H9 (cell line): ENCODE results near the gene TTLL4. TPM values are rescaled to one million over a fixed set of nuclear protein-coding genes. Genes with fewer than 3 reads are reported as not detected.

Experiments used
- DNase-seq: peaks from one replicate; pipeline ENCODE4 v3.0.0-alpha.2; 2017
- H2AFZ ChIP-seq: one replicate; pipeline ENCODE4 v1.6.1; 2013; ENCODE audit warnings: mild to moderate bottlenecking, low read length, control low read depth, moderate library complexity
- H2AK5ac ChIP-seq: 2 replicates; pipeline ENCODE4 v1.6.1; 2013; ENCODE audit warnings: low read length, control low read depth, mixed read lengths; ENCODE audit not compliant: insufficient read length
- H2BK120ac ChIP-seq: one replicate; pipeline ENCODE4 v1.6.1; 2013; ENCODE audit warnings: low read depth, mild to moderate bottlenecking, low read length, control low read depth, inconsistent platforms; ENCODE audit not compliant: poor library complexity, severe bottlenecking
- H2BK12ac ChIP-seq: 2 replicates; pipeline ENCODE4 v1.6.1; 2013; ENCODE audit warnings: low read length, control low read depth, mixed read lengths, low read depth; ENCODE audit not compliant: insufficient read length
- H2BK15ac ChIP-seq: 2 replicates; pipeline ENCODE4 v1.6.1; 2013; ENCODE audit warnings: low read depth, low read length, control low read depth
- H2BK20ac ChIP-seq: one replicate; pipeline ENCODE4 v1.6.1; 2013; ENCODE audit warnings: low read depth, mild to moderate bottlenecking, low read length, control low read depth, inconsistent platforms; ENCODE audit not compliant: poor library complexity, severe bottlenecking
- H2BK5ac ChIP-seq: 2 replicates; pipeline ENCODE4 v1.6.1; 2013; ENCODE audit warnings: low read length, control low read depth, mixed read lengths; ENCODE audit not compliant: insufficient read length
- H3K14ac ChIP-seq: 2 replicates; pipeline ENCODE4 v1.6.1; 2013; ENCODE audit warnings: low read length, control low read depth; ENCODE audit not compliant: insufficient read depth
- H3K18ac ChIP-seq: 2 replicates; pipeline ENCODE4 v1.6.1; 2013; ENCODE audit warnings: low read depth, mild to moderate bottlenecking, mixed read lengths, low read length, control low read depth; ENCODE audit not compliant: insufficient read length
- H3K23ac ChIP-seq: 2 replicates; pipeline ENCODE4 v1.6.1; 2013; ENCODE audit warnings: low read length, control low read depth, mixed read lengths, low read depth; ENCODE audit not compliant: insufficient read length
- H3K23me2 ChIP-seq: 2 replicates; pipeline ENCODE4 v1.6.1; 2013; ENCODE audit warnings: low read depth, mild to moderate bottlenecking, mixed read lengths, low read length, control low read depth; ENCODE audit not compliant: insufficient read length, poor library complexity, severe bottlenecking
- H3K27ac ChIP-seq: 2 replicates; pipeline ENCODE4 v1.5.1; 2013; ENCODE audit warnings: low read length, control low read depth, mixed read lengths, low read depth; ENCODE audit not compliant: insufficient read length
- H3K27me3 ChIP-seq: 2 replicates; pipeline ENCODE4 v1.6.1; 2013; ENCODE audit warnings: low read length, control low read depth, inconsistent platforms; ENCODE audit not compliant: insufficient read depth
- H3K4ac ChIP-seq: 2 replicates; pipeline ENCODE4 v1.6.1; 2013; ENCODE audit warnings: low read depth, mild to moderate bottlenecking, control low read depth, inconsistent platforms, low read length, moderate library complexity
- H3K4me1 ChIP-seq: 2 replicates; pipeline ENCODE4 v1.6.1; 2013; ENCODE audit warnings: low read length, control low read depth, inconsistent platforms; ENCODE audit not compliant: insufficient read depth
- H3K4me2 ChIP-seq: 2 replicates; pipeline ENCODE4 v1.6.1; 2013; ENCODE audit warnings: low read length, control low read depth, mixed read lengths; ENCODE audit not compliant: insufficient read length, insufficient read depth
- H3K56ac ChIP-seq: 2 replicates; pipeline ENCODE4 v1.6.1; 2013; ENCODE audit warnings: low read depth, mild to moderate bottlenecking, mixed read lengths, low read length, control low read depth; ENCODE audit not compliant: insufficient read length
- H3K79me1 ChIP-seq: 2 replicates; pipeline ENCODE4 v1.6.1; 2013; ENCODE audit warnings: low read depth, mild to moderate bottlenecking, moderate library complexity, low read length, control low read depth, inconsistent platforms; ENCODE audit not compliant: insufficient read depth, poor library complexity, severe bottlenecking
- H3K79me2 ChIP-seq: 2 replicates; pipeline ENCODE4 v1.6.1; 2013; ENCODE audit warnings: low read length, control low read depth, inconsistent platforms; ENCODE audit not compliant: insufficient read depth
- H3K9ac ChIP-seq: 2 replicates; pipeline ENCODE4 v1.6.1; 2013; ENCODE audit warnings: low read length, control low read depth, mixed read lengths; ENCODE audit not compliant: insufficient read length; ENCODE audit errors: extremely low read depth
- H3K9me3 ChIP-seq: one replicate; pipeline ENCODE4 v1.6.1; 2013; ENCODE audit warnings: low read depth, low read length, inconsistent platforms; ENCODE audit not compliant: control insufficient read depth
- H3T11ph ChIP-seq: one replicate; pipeline ENCODE4 v1.6.1; 2013; ENCODE audit warnings: mild to moderate bottlenecking, low read length, control low read depth, inconsistent platforms
- H4K20me1 ChIP-seq: one replicate; pipeline ENCODE4 v1.6.1; 2013; ENCODE audit not compliant: control insufficient read depth, insufficient read length, insufficient read depth
- H4K5ac ChIP-seq: 2 replicates; pipeline ENCODE4 v1.6.1; 2013; ENCODE audit warnings: low read depth, mild to moderate bottlenecking, mixed read lengths, low read length, control low read depth; ENCODE audit not compliant: insufficient read length
- H4K8ac ChIP-seq: replicated peaks from 2 replicates; pipeline ENCODE4 v1.6.1; 2013; ENCODE audit warnings: low read length, control low read depth, mixed read lengths, low read depth; ENCODE audit not compliant: insufficient read length
- H4K91ac ChIP-seq: 2 replicates; pipeline ENCODE4 v1.6.1; 2013; ENCODE audit warnings: low read depth, mild to moderate bottlenecking, moderate library complexity, mixed read lengths, low read length, control low read depth; ENCODE audit not compliant: insufficient read length
- H3K27ac Mint-ChIP-seq, 3 experiments: 2 replicates in 2 of 3; 3 replicates in 1 of 3; pipeline ENCODE4 v1.8.0; 2020 to 2021; ENCODE audit warnings: mixed read lengths in 3 of 3, mild to moderate bottlenecking in 1 of 3, moderate library complexity in 1 of 3
- H3K27me3 Mint-ChIP-seq: 2 replicates; pipeline ENCODE4 v1.8.0; 2021; ENCODE audit warnings: low read depth, mild to moderate bottlenecking, moderate library complexity, mixed read lengths
- H3K36me3 Mint-ChIP-seq, 3 experiments: 2 replicates in 2 of 3; 3 replicates in 1 of 3; pipeline ENCODE4 v1.8.0; 2020 to 2021; ENCODE audit warnings: low read depth in 3 of 3, mixed read lengths in 3 of 3; ENCODE audit not compliant: insufficient read depth in 1 of 3
- H3K4me1 Mint-ChIP-seq, 2 experiments: 2 replicates each; pipeline ENCODE4 v1.8.0; 2020; ENCODE audit warnings: mixed read lengths in 2 of 2
- H3K4me3 Mint-ChIP-seq, 2 experiments: 2 replicates in 1 of 2; 3 replicates in 1 of 2; pipeline ENCODE4 v1.8.0; 2020 to 2021; ENCODE audit warnings: mild to moderate bottlenecking in 2 of 2, mixed read lengths in 2 of 2, moderate library complexity in 1 of 2
- H3K9me3 Mint-ChIP-seq, 2 experiments: 2 replicates in 1 of 2; 3 replicates in 1 of 2; pipeline ENCODE4 v1.8.0; 2020; ENCODE audit warnings: mild to moderate bottlenecking in 2 of 2, mixed read lengths in 2 of 2, moderate library complexity in 1 of 2
- CTCF ChIP-seq: fragments of 200-600 bp; sonication (generic); conservative IDR thresholded peaks from 3 replicates; pipeline ENCODE4 v1.8.0; 2021; ENCODE audit warnings: antibody characterized with exemption, mild to moderate bottlenecking
- WGBS: extraction: QIAGEN DNeasy Blood & Tissue Kit; methylation state at CpG from one replicate; pipeline ENCODE4 v1.1.7; 2013; ENCODE audit warnings: missing lambda C conversion rate, low lambda C conversion rate, mixed read lengths; ENCODE audit not compliant: insufficient read length; ENCODE audit errors: extremely low coverage; 5-methylcytosine and 5-hydroxymethylcytosine counted together
- total RNA-seq: library from RNA; stranded (reverse); gene quantifications from 2 replicates; pipeline ENCODE4 v1.2.1, GENCODE V29; 2021

TTLL4 gene
- total RNA-seq, 1 experiment from 2014 or later: 96.4 TPM

DNA sequence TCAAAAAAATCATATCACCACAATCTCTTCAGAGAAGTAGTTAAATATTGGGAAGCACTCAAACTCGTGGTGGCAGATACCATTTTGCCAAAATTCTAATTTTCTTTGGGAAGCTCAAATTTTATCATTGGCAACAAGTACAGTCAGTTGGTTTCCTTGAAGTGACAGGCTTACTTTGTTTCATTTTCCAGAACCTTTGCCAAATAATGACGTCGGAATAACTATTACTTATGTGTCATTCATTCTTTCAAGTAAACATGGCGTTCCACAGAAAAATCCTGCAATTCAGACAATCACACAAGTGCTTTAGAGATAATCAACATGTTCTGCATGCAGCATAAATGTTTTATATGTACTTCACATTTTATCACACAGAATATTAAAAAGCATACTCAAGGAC is 5.4 kb downstream of the TTLL4 start:
- Histone ChIP-seq H3K4me1 (peaks cover 14% of the 10 kb centered on the region; the same call in 1 of the 2 replicates), H2BK12ac (no peak overlapping the region), H3K23me2 (no peaks in the 10 kb centered on the region), H3K9ac (no peak overlapping the region), H2BK5ac (no peak overlapping the region), H2BK15ac (no peak overlapping the region), H3K27me3 (no peaks in the 10 kb centered on the region), H3K79me1 (peaks cover 11% of the 10 kb centered on the region), H3K23ac (no peak overlapping the region), H4K91ac (no peak overlapping the region), H3K56ac (no peak overlapping the region), H3K18ac (no peak overlapping the region), H3K14ac (no peak overlapping the region), H2BK20ac (no peak overlapping the region), H2BK120ac (no peak overlapping the region), H3K9me3 (no peaks in the 10 kb centered on the region), H3T11ph (no peak overlapping the region), H3K4me2 (no peak overlapping the region), H3K79me2 (peaks cover 20% of the 10 kb centered on the region; the same call in 1 of the 2 replicates), H4K20me1 (no peaks in the 10 kb centered on the region), H3K4ac (no peak overlapping the region), H3K27ac (no peak overlapping the region), H4K5ac (no peak overlapping the region), H4K8ac (no peak overlapping the region), H2AK5ac (no peak overlapping the region), H2AFZ (no peak overlapping the region)
- TF ChIP-seq CTCF: no peak
- peaks cover 27 to 33% of the 10 kb centered on the region in 2 experiments for H3K4me1 Mint-ChIP-seq
- peaks cover 8 to 34% (median 17%) of the 10 kb centered on the region in 3 experiments for H3K36me3 Mint-ChIP-seq
- no peaks in the 10 kb centered on the region for H3K9me3 Mint-ChIP-seq
- H3K4me3 Mint-ChIP-seq: no peak overlapping the region
- no peak for DNase-seq
- WGBS: no CpG with 5 or more reads among the region's 4 CpGs
- H3K27ac Mint-ChIP-seq: no peak overlapping the region
- H3K27me3 Mint-ChIP-seq: no peaks in the 10 kb centered on the region
